ENCODE data around the gene DCAF12. TPM values are rescaled to one million over a fixed set of nuclear protein-coding genes. Genes with fewer than 3 reads are reported as not detected.
A peak's percentile ranks its signal among the peaks of the same experiment; 100 is the strongest.

The DCAF12 gene
- total and polyA plus RNA-seq, 8 donors, result 4.1 to 54.3 (median 21.4) TPM

GRCh38 chr9:34086864-34087263 is 39.6 kb downstream of the DCAF12 start:
- DNase-seq, result no peak
- intact Hi-C loops (cut with DNase I; ENCODE audit: low total_unique reads), result no loop called here
- no peaks in the 10 kb centered on the region for H3K9me3 ChIP-seq
- TF ChIP-seq POLR2A (IDR thresholded peaks at IDR 0.05) (no peak), EP300 (IDR thresholded peaks at IDR 0.05) (no peak), POLR2AphosphoS5 (IDR thresholded peaks at IDR 0.05) (no peak), CTCF (IDR thresholded peaks at IDR 0.05) (no peak)
- no peak overlapping the region for H3K4me3 ChIP-seq
- H3K27ac ChIP-seq, result peak overlapping the region in 4 of 5 donors; percentile 8 to 73 (median 36)
- H3K36me3 ChIP-seq, result peaks cover 45 to 68% (median 67%) of the 10 kb centered on the region in 4 donors
- no peaks in the 10 kb centered on the region for H3K27me3 ChIP-seq
- H3K4me1 ChIP-seq, result peaks cover 0 to 28% (median 16%) of the 10 kb centered on the region in 4 donors

GRCh38 chr9:34085581-34086500 is 40.7 kb downstream of the DCAF12 start:
- intact Hi-C loops (cut with DNase I; ENCODE audit: low total_unique reads), result no loop called here
- no peak overlapping the region for H3K4me3 ChIP-seq
- H3K4me1 ChIP-seq, result peaks cover 0 to 28% (median 16%) of the 10 kb centered on the region in 4 donors
- H3K9me3 ChIP-seq, result no peaks in the 10 kb centered on the region
- H3K27ac ChIP-seq, result peak overlapping the region in 4 of 5 donors; percentile 17 to 73 (median 54)
- no peak for DNase-seq
- H3K27me3 ChIP-seq, result no peaks in the 10 kb centered on the region
- 76 to 90% (median 87%) methylated on average over 6 of the region's 6 CpGs for WGBS, 5 donors
- H3K36me3 ChIP-seq, result peaks cover 43 to 58% (median 56%) of the 10 kb centered on the region in 4 donors
- TF ChIP-seq EP300 (IDR thresholded peaks at IDR 0.05), result no peak
- no peak for TF ChIP-seq POLR2AphosphoS5 (IDR thresholded peaks at IDR 0.05)
- TF ChIP-seq POLR2A (IDR thresholded peaks at IDR 0.05), result no peak
- TF ChIP-seq CTCF (IDR thresholded peaks at IDR 0.05), result no peak

- WGBS, 5 donors, result 0 to 68% (median 26%) methylated on average over 1 of the region's 1 CpG
Observed at GRCh38 chr9:34084562-34084961, 41.9 kb downstream of the DCAF12 start.

More at GRCh38 chr9:34084562-34084961, 41.9 kb downstream of the DCAF12 start:
- H3K27me3 ChIP-seq, result no peaks in the 10 kb centered on the region
- TF ChIP-seq POLR2AphosphoS5 (IDR thresholded peaks at IDR 0.05), result peak in 1 of 3 donors; percentile 11
- no peak for TF ChIP-seq CTCF (IDR thresholded peaks at IDR 0.05)
- no peak for TF ChIP-seq POLR2A (IDR thresholded peaks at IDR 0.05)
- peak; percentile 42 for TF ChIP-seq EP300 (IDR thresholded peaks at IDR 0.05)
- peak in 1 of 2 donors; percentile 52 for DNase-seq
- peaks cover 30 to 45% (median 44%) of the 10 kb centered on the region in 4 donors for H3K36me3 ChIP-seq
- intact Hi-C loops (cut with DNase I; ENCODE audit: low total_unique reads), result no loop called here
- peak overlapping the region in 4 of 5 donors; percentile 17 to 73 (median 56) for H3K27ac ChIP-seq
- H3K4me1 ChIP-seq, result peaks cover 0 to 28% (median 16%) of the 10 kb centered on the region in 4 donors
- H3K9me3 ChIP-seq, result no peaks in the 10 kb centered on the region
- no peak overlapping the region for H3K4me3 ChIP-seq
